Measurements from ENCODE around the gene NRARP. TPM values are rescaled to one million over a fixed set of nuclear protein-coding genes. Genes with fewer than 3 reads are reported as not detected.
A peak's percentile ranks its signal among the peaks of the same experiment; 100 is the strongest.

The NRARP gene
- total and polyA plus RNA-seq, 2 donors (not counting 1 experiment from before 2014, with no cell fraction given), result 5.7 to 11.5 TPM

DNA sequence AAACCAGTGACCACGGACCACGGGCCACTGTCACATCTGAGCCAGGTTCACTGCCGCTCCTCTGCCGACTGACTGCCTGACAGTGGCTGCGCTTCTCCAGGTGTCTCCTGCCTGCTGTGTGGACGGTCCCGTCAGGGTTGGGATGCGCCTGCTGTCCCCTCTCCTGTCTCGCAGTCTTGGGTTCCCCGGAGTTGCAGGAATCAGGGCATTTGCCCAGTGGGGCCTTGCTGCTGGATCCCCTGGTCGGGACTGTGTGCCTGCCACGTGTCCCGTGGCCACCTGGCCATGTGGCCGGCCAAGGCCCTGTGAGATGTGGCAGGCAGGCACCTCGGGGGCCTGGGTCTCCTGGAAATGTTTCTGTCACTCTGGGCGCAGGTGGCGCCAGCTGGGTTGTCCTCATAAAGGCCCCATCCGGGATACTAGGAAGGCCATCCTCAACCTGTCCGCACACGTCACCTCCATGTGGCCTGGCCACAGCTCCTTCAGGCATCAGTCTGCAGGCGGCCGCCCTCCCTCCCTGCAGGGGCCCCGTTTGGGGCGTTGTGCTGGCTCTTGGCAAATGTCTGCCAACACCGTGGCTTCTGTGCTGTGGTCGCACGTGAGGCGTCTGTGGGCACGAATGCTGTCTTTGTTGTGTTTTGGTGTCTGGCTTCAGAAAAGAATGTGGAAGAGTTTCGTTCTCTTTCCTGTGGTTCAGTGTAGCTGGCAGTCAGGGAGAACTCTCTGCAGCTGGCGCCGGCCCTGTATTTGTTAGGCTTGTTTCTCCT is 31.0 kb downstream of the NRARP start:
- Histone ChIP-seq H3K4me2 (replicated peaks; ENCODE audit: low read depth, low read length, poor library complexity, severe bottlenecking) (no peak overlapping the region), H3K36me3 (replicated peaks in 1 of 2; ENCODE audit: control extremely low read depth in 1 of 2, control insufficient read depth in 1 of 2, extremely low read depth in 1 of 2, insufficient read depth in 2 of 2, low read length in 1 of 2) (peaks cover 0 to 19% of the 10 kb centered on the region in 2 experiments), H3K4me1 (ENCODE audit: control insufficient read depth in 2 of 2, insufficient read depth in 2 of 2, low read length in 2 of 2) (peaks cover 29 to 67% of the 10 kb centered on the region in 2 donors), H4K20me1 (ENCODE audit: control insufficient read depth, insufficient read depth, low read length, poor library complexity, severe bottlenecking) (peaks cover 27% of the 10 kb centered on the region), H3K27ac (ENCODE audit: low read length in 2 of 2) (no peak overlapping the region), H2AFZ (ENCODE audit: insufficient read depth, low read depth, low read length, poor library complexity, severe bottlenecking) (no peak overlapping the region), H3K79me2 (ENCODE audit: control insufficient read depth, insufficient read depth, low read length) (peaks cover 36% of the 10 kb centered on the region), H3K9ac (ENCODE audit: low read length) (no peak overlapping the region), H3K9me3 (ENCODE audit: control extremely low read depth in 1 of 3, control insufficient read depth in 2 of 3, insufficient read depth in 1 of 3, low read length in 2 of 3) (no peaks in the 10 kb centered on the region), H3K4me3 (ENCODE audit: control extremely low read depth in 1 of 5, extremely low read depth in 1 of 5, insufficient read depth in 1 of 5, low read depth in 2 of 5, low read length in 4 of 5) (no peak overlapping the region), H3K27me3 (replicated peaks in 1 of 4; ENCODE audit: control extremely low read depth in 1 of 4, control insufficient read depth in 3 of 4, insufficient read depth in 4 of 4, low read length in 3 of 4) (no peaks in the 10 kb centered on the region)
- H3K27ac Mint-ChIP-seq, result peak overlapping the region; percentile 78
- ChIA-PET POLR2A (no interaction called here), CTCF (no interaction called here)
- WGBS (ENCODE audit: insufficient coverage), result 57% methylated on average over 31 of the region's 32 CpGs
- ATAC-seq (ENCODE audit: low read depth) (no peak), DNase-seq (no peak)
- peaks cover 47% of the 10 kb centered on the region for H3K4me1 Mint-ChIP-seq
- H3K27me3 Mint-ChIP-seq, result no peaks in the 10 kb centered on the region
- H3K4me3 Mint-ChIP-seq, result no peak overlapping the region
- intact Hi-C loops (cut with micrococcal nuclease), result no loop called here
- no peaks in the 10 kb centered on the region for H3K9me3 Mint-ChIP-seq (ENCODE audit: insufficient read depth)
- TF ChIP-seq, protein P1, sequence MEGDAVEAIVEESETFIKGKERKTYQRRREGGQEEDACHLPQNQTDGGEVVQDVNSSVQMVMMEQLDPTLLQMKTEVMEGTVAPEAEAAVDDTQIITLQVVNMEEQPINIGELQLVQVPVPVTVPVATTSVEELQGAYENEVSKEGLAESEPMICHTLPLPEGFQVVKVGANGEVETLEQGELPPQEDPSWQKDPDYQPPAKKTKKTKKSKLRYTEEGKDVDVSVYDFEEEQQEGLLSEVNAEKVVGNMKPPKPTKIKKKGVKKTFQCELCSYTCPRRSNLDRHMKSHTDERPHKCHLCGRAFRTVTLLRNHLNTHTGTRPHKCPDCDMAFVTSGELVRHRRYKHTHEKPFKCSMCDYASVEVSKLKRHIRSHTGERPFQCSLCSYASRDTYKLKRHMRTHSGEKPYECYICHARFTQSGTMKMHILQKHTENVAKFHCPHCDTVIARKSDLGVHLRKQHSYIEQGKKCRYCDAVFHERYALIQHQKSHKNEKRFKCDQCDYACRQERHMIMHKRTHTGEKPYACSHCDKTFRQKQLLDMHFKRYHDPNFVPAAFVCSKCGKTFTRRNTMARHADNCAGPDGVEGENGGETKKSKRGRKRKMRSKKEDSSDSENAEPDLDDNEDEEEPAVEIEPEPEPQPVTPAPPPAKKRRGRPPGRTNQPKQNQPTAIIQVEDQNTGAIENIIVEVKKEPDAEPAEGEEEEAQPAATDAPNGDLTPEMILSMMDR (IDR thresholded peaks at IDR 0.05), result no peak
- no peak for TF ChIP-seq EZH2 (IDR thresholded peaks at IDR 0.05; ENCODE audit: borderline replicate concordance, insufficient read depth, low read depth, low read length, poor library complexity, severe bottlenecking)

DNA sequence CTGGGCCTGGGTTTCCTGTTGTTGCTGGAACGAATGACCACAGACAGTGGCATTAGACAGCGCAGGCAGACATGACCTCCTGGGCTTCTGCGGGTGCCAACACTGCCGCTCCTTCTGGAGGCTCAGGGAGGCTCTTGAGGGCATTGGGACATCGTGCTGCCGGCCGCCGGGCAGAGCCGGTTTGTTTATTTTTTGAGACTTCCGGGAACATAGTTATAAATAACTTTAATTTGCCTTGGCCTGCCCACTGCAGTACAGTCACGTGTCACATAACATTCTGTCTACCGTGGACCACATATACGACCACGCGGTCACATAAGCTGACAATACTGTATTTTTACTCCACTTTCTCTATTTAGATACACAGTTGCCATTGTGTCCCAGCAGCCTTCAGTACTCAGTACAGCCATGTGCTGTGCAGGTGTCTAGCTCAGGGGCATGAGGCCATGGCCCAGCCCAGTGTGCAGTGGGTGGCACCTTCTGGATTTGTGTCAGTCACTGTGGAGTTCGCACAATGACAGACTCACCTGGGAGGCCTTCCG is 32.8 kb downstream of the NRARP start:
- no peaks in the 10 kb centered on the region for H3K9me3 Mint-ChIP-seq (ENCODE audit: insufficient read depth)
- H3K4me3 Mint-ChIP-seq, result peak overlapping the region; percentile 69
- peaks cover 30% of the 10 kb centered on the region for H3K4me1 Mint-ChIP-seq
- Histone ChIP-seq H3K4me1 (ENCODE audit: control insufficient read depth in 2 of 2, insufficient read depth in 2 of 2, low read length in 2 of 2) (peaks cover 12 to 49% of the 10 kb centered on the region in 2 donors), H3K9ac (ENCODE audit: low read length) (peak overlapping the region; percentile 53), H3K27me3 (replicated peaks in 1 of 4; ENCODE audit: control extremely low read depth in 1 of 4, control insufficient read depth in 3 of 4, insufficient read depth in 4 of 4, low read length in 3 of 4) (no peaks in the 10 kb centered on the region), H3K27ac (ENCODE audit: low read length in 2 of 2) (peak overlapping the region; percentile 15 to 48), H4K20me1 (ENCODE audit: control insufficient read depth, insufficient read depth, low read length, poor library complexity, severe bottlenecking) (peaks cover 33% of the 10 kb centered on the region), H3K36me3 (replicated peaks in 1 of 2; ENCODE audit: control extremely low read depth in 1 of 2, control insufficient read depth in 1 of 2, extremely low read depth in 1 of 2, insufficient read depth in 2 of 2, low read length in 1 of 2) (peaks cover 0 to 24% of the 10 kb centered on the region in 2 experiments), H3K4me2 (replicated peaks; ENCODE audit: low read depth, low read length, poor library complexity, severe bottlenecking) (peak overlapping the region; percentile 64), H3K9me3 (ENCODE audit: control extremely low read depth in 1 of 3, control insufficient read depth in 2 of 3, insufficient read depth in 1 of 3, low read length in 2 of 3) (no peaks in the 10 kb centered on the region), H3K79me2 (ENCODE audit: control insufficient read depth, insufficient read depth, low read length) (peaks cover 38% of the 10 kb centered on the region), H2AFZ (ENCODE audit: insufficient read depth, low read depth, low read length, poor library complexity, severe bottlenecking) (no peak overlapping the region), H3K4me3 (ENCODE audit: control extremely low read depth in 1 of 5, extremely low read depth in 1 of 5, insufficient read depth in 1 of 5, low read depth in 2 of 5, low read length in 4 of 5) (peak overlapping the region in 4 of 5 experiments; percentile 33 to 50 (median 45))
- WGBS (ENCODE audit: insufficient coverage), result 81% methylated on average over 16 of the region's 17 CpGs
- intact Hi-C loops (cut with micrococcal nuclease), result loop anchor here (2.0 kb wide), 1 partner anchor 15 kb away; the partner anchor contains the start of gene NELFB
- CTCF ChIA-PET, result interaction anchor here (0.6 to 1.4 kb wide), 4 partner anchors 10 to 234 kb away, joined by 3 to 6 read pairs (median 3); no protein-coding TSS in a partner anchor
- no peaks in the 10 kb centered on the region for H3K27me3 Mint-ChIP-seq
- POLR2A ChIA-PET, result interaction anchor here (0.7 to 1.8 kb wide), 6 partner anchors 11 to 30 kb away, joined by 3 to 6 read pairs (median 4); partner anchors contain the start of gene TUBB4B
- peak; percentile 37 for ATAC-seq (ENCODE audit: low read depth)
- TF ChIP-seq EZH2 (IDR thresholded peaks at IDR 0.05; ENCODE audit: borderline replicate concordance, insufficient read depth, low read depth, low read length, poor library complexity, severe bottlenecking), result no peak
- TF ChIP-seq, protein P1 (IDR thresholded peaks at IDR 0.05), result no peak
- H3K27ac Mint-ChIP-seq, result peak overlapping the region; percentile 78
- DNase-seq, result peak; percentile 56
